Measurements from ENCODE around the gene CALHM3.

DNA sequence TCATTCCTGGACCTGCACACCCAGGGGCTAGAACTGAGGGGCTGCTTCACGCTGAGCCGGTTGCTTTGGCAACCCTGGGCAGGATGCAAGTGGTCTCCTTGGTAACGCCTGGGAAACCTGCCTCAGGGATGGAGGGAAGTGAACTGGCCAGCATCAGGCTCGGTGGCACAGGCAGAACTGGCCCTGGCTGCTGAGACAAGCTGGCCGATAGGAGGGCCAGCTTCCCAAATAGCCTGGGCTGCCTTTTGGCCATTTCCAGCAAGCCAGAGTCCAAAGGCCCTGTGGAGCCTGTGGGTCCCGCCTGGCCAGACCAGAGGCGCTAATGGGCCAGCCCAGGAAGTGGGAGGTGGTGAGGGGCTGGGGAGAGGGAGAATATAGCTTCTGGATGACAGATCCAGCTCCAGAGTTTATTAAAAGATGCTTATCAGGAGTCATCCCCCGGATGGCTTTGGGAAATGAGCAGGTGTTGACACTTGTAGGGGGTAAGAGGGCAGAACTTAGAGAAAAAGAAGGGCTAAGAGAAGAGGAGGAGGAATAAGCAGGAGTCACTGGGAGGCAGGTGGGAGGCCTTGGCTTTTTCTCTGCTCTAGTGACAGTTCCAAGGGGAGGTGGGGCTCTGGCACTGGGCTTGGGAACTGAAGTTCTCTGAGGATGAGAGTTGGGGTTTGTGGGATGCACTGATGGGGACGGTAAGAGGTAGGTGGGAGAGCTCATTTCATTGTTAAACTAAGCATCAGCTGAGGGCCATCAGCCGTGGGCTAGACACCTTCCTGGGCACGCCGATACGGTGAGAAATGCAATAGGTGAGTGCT lies 24.0 kb upstream of the CALHM3 start:
- TF ChIP-seq ZNF70 (CRISPR knock-in tag; IDR thresholded peaks at IDR 0.05) (no peak), PATZ1 (CRISPR knock-in tag; IDR thresholded peaks at IDR 0.05; ENCODE audit: borderline replicate concordance) (no peak), ESRRG (CRISPR knock-in tag; IDR thresholded peaks at IDR 0.05) (no peak), ZC3H10 (CRISPR knock-in tag; IDR thresholded peaks at IDR 0.05) (no peak), RARB (CRISPR knock-in tag; IDR thresholded peaks at IDR 0.05) (no peak), ZNF565 (CRISPR knock-in tag; conservative IDR thresholded peaks at IDR 0.05; ENCODE audit: low read depth) (no peak), ZNF8 (CRISPR knock-in tag; IDR thresholded peaks at IDR 0.05) (no peak), TCF4 (CRISPR knock-in tag; IDR thresholded peaks at IDR 0.05; ENCODE audit: borderline replicate concordance) (peak; percentile 47; the same call in 1 of the 2 replicates), ZFP30 (CRISPR knock-in tag; IDR thresholded peaks at IDR 0.05) (no peak), BACH2 (CRISPR knock-in tag; IDR thresholded peaks at IDR 0.05; ENCODE audit: borderline replicate concordance) (no peak)
- TF ChIP-seq, protein P1, sequence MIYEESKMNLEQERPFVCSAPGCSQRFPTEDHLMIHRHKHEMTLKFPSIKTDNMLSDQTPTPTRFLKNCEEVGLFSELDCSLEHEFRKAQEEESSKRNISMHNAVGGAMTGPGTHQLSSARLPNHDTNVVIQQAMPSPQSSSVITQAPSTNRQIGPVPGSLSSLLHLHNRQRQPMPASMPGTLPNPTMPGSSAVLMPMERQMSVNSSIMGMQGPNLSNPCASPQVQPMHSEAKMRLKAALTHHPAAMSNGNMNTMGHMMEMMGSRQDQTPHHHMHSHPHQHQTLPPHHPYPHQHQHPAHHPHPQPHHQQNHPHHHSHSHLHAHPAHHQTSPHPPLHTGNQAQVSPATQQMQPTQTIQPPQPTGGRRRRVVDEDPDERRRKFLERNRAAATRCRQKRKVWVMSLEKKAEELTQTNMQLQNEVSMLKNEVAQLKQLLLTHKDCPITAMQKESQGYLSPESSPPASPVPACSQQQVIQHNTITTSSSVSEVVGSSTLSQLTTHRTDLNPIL (CRISPR knock-in tag; IDR thresholded peaks at IDR 0.05; ENCODE audit: low read depth) = no peak
- TF ChIP-seq, protein P2, sequence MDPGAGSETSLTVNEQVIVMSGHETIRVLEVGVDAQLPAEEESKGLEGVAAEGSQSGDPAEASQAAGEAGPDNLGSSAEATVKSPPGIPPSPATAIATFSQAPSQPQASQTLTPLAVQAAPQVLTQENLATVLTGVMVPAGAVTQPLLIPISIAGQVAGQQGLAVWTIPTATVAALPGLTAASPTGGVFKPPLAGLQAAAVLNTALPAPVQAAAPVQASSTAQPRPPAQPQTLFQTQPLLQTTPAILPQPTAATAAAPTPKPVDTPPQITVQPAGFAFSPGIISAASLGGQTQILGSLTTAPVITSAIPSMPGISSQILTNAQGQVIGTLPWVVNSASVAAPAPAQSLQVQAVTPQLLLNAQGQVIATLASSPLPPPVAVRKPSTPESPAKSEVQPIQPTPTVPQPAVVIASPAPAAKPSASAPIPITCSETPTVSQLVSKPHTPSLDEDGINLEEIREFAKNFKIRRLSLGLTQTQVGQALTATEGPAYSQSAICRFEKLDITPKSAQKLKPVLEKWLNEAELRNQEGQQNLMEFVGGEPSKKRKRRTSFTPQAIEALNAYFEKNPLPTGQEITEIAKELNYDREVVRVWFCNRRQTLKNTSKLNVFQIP (CRISPR knock-in tag; IDR thresholded peaks at IDR 0.05; ENCODE audit: borderline replicate concordance, low read depth) = no peak
